GM21737 (cell line): Measurements from ENCODE around the gene GRPEL2.

Experiments used
- ATAC-seq: cut with Tn5 transposase; IDR thresholded peaks from one replicate; pipeline ENCODE4 v1.9.1; 2021; ENCODE audit warnings: mild to moderate bottlenecking, moderate library complexity; ENCODE audit not compliant: unreplicated experiment

The GRPEL2 gene

GRCh38 chr5:149374303-149374702 is 29.0 kb downstream of the GRPEL2 start:
- ATAC-seq = no peak

GRCh38 chr5:149374801-149375200 is 29.5 kb downstream of the GRPEL2 start:
- ATAC-seq = no peak

- ATAC-seq = no peak
These were observed 30.1 kb downstream of the GRPEL2 start for GRCh38 chr5:149375434-149375833.

GRCh38 chr5:149376104-149376503 is 30.8 kb downstream of the GRPEL2 start:
- no peak for ATAC-seq

GRCh38 chr5:149376711-149377447 is 31.6 kb downstream of the GRPEL2 start:
- no peak for ATAC-seq

- ATAC-seq = no peak
These were observed 33.0 kb downstream of the GRPEL2 start for GRCh38 chr5:149378241-149378820.

GRCh38 chr5:149379177-149379761 is 34.0 kb downstream of the GRPEL2 start, which contains the start of gene IL17B:
IL17B (minus strand) TSS chr5:149379292; CDS start chr5:149379225, 67 bp downstream.
- no peak for ATAC-seq

- no peak for ATAC-seq
These were observed 34.6 kb downstream of the GRPEL2 start for GRCh38 chr5:149379818-149380374.

- ATAC-seq = no peak
These were observed 35.3 kb downstream of the GRPEL2 start for GRCh38 chr5:149380466-149381121.

GRCh38 chr5:149381261-149381985 is 36.1 kb downstream of the GRPEL2 start:
- peak; percentile 17 for ATAC-seq

- peak; percentile 73 for ATAC-seq
These were observed 36.7 kb downstream of the GRPEL2 start for GRCh38 chr5:149381986-149382338.

GRCh38 chr5:149382517-149383220 is 37.4 kb downstream of the GRPEL2 start:
- no peak for ATAC-seq

- ATAC-seq = no peak
These were observed 38.1 kb downstream of the GRPEL2 start for GRCh38 chr5:149383399-149383798.

GRCh38 chr5:149386166-149386565 is 40.9 kb downstream of the GRPEL2 start:
- no peak for ATAC-seq

- ATAC-seq = no peak
These were observed 41.9 kb downstream of the GRPEL2 start for GRCh38 chr5:149387081-149387631.

- ATAC-seq = no peak
These were observed 42.7 kb downstream of the GRPEL2 start for GRCh38 chr5:149387982-149388381.

GRCh38 chr5:149388498-149389190 is 43.3 kb downstream of the GRPEL2 start:
- no peak for ATAC-seq

- no peak for ATAC-seq
These were observed 44.5 kb downstream of the GRPEL2 start for GRCh38 chr5:149389552-149390495.
